Measurements from ENCODE around the gene SEMA5A. TPM values are rescaled to one million over a fixed set of nuclear protein-coding genes. Genes with fewer than 3 reads are reported as not detected.

SEMA5A gene
- polyA plus RNA-seq, 1 donor (not counting 4 experiments of a cell fraction or from before 2014, with no cell fraction given): 0.16 TPM

- no peaks in the 10 kb centered on the region for H4K20me1 ChIP-seq (ENCODE audit: control insufficient read depth, extremely low read depth, insufficient read depth, low read length)
- DNase-seq (ENCODE audit: low read depth, low spot score): no peak
- no peaks in the 10 kb centered on the region for H3K4me1 ChIP-seq (ENCODE audit: control insufficient read depth, extremely low read depth, insufficient read depth, low read length)
- no peaks in the 10 kb centered on the region for H3K79me2 ChIP-seq (ENCODE audit: control insufficient read depth, insufficient read depth, low read length)
- H3K9me1 ChIP-seq (ENCODE audit: control insufficient read depth, extremely low read depth, insufficient read depth, low read length): no peaks in the 10 kb centered on the region
- H3K9me3 ChIP-seq (ENCODE audit: control insufficient read depth, low read depth, low read length): no peaks in the 10 kb centered on the region
- H3K9ac ChIP-seq (ENCODE audit: control insufficient read depth, extremely low read depth, insufficient read depth, low read length): no peak overlapping the region
- FAIRE-seq: no peak
- H3K36me3 ChIP-seq (ENCODE audit: control insufficient read depth in 2 of 2, extremely low read depth in 1 of 2, insufficient read depth in 2 of 2, low read length in 2 of 2): no peaks in the 10 kb centered on the region
- H3K4me3 ChIP-seq (ENCODE audit: control insufficient read depth in 2 of 3, extremely low read depth in 1 of 3, insufficient read depth in 2 of 3, low read depth in 1 of 3, low read length in 3 of 3): no peak overlapping the region
- dilution Hi-C loops (cut with MboI; ENCODE audit: extremely low pct_ligation_motif_present, low sequenced_read_pairs): no loop called here
- H3K27ac ChIP-seq (ENCODE audit: control insufficient read depth, insufficient read depth, low read length): no peak overlapping the region
- TF ChIP-seq EZH2 (IDR thresholded peaks at IDR 0.05; ENCODE audit: low read length) (no peak), CTCF (optimal IDR thresholded peaks at IDR 0.05 in 1 of 3, IDR thresholded peaks at IDR 0.05 in 1 of 3, conservative IDR thresholded peaks at IDR 0.05 in 1 of 3; ENCODE audit: extremely low read depth in 1 of 3, insufficient read depth in 2 of 3, low read length in 3 of 3) (no peak)
- no peaks in the 10 kb centered on the region for H3K27me3 ChIP-seq (ENCODE audit: control insufficient read depth, extremely low read depth, insufficient read depth, low read length)
- no peak overlapping the region for H2AFZ ChIP-seq (ENCODE audit: control insufficient read depth, low read length)
- no peak overlapping the region for H3K4me2 ChIP-seq (ENCODE audit: control insufficient read depth, extremely low read depth, insufficient read depth, low read depth, low read length)
Observed at GRCh38 chr5:9564752-9565151, 18.9 kb upstream of the SEMA5A start.

- no peak overlapping the region for H3K27ac ChIP-seq (ENCODE audit: control insufficient read depth, insufficient read depth, low read length)
- no peaks in the 10 kb centered on the region for H3K79me2 ChIP-seq (ENCODE audit: control insufficient read depth, insufficient read depth, low read length)
- no peak for TF ChIP-seq CTCF (optimal IDR thresholded peaks at IDR 0.05 in 1 of 3, IDR thresholded peaks at IDR 0.05 in 1 of 3, conservative IDR thresholded peaks at IDR 0.05 in 1 of 3; ENCODE audit: extremely low read depth in 1 of 3, insufficient read depth in 2 of 3, low read length in 3 of 3)
- no peak for TF ChIP-seq EZH2 (IDR thresholded peaks at IDR 0.05; ENCODE audit: low read length)
- no peak for FAIRE-seq
- H3K4me1 ChIP-seq (ENCODE audit: control insufficient read depth, extremely low read depth, insufficient read depth, low read length): peaks cover 8% of the 10 kb centered on the region
- H4K20me1 ChIP-seq (ENCODE audit: control insufficient read depth, extremely low read depth, insufficient read depth, low read length): no peaks in the 10 kb centered on the region
- H3K9ac ChIP-seq (ENCODE audit: control insufficient read depth, extremely low read depth, insufficient read depth, low read length): no peak overlapping the region
- H3K27me3 ChIP-seq (ENCODE audit: control insufficient read depth, extremely low read depth, insufficient read depth, low read length): no peaks in the 10 kb centered on the region
- no peaks in the 10 kb centered on the region for H3K36me3 ChIP-seq (ENCODE audit: control insufficient read depth in 2 of 2, extremely low read depth in 1 of 2, insufficient read depth in 2 of 2, low read length in 2 of 2)
- DNase-seq (ENCODE audit: low read depth, low spot score): no peak
- dilution Hi-C loops (cut with MboI; ENCODE audit: extremely low pct_ligation_motif_present, low sequenced_read_pairs): no loop called here
- no peaks in the 10 kb centered on the region for H3K9me1 ChIP-seq (ENCODE audit: control insufficient read depth, extremely low read depth, insufficient read depth, low read length)
- H3K4me3 ChIP-seq (ENCODE audit: control insufficient read depth in 2 of 3, extremely low read depth in 1 of 3, insufficient read depth in 2 of 3, low read depth in 1 of 3, low read length in 3 of 3): no peak overlapping the region
- no peak overlapping the region for H3K4me2 ChIP-seq (ENCODE audit: control insufficient read depth, extremely low read depth, insufficient read depth, low read depth, low read length)
- no peaks in the 10 kb centered on the region for H3K9me3 ChIP-seq (ENCODE audit: control insufficient read depth, low read depth, low read length)
- no peak overlapping the region for H2AFZ ChIP-seq (ENCODE audit: control insufficient read depth, low read length)
Observed at GRCh38 chr5:9562141-9562540, 16.3 kb upstream of the SEMA5A start.

All from keratinocyte (primary cell).